Astrocyte (in vitro differentiated cells and primary cell): Measurements from ENCODE around the gene ERCC3. TPM values are rescaled to one million over a fixed set of nuclear protein-coding genes. Genes with fewer than 3 reads are reported as not detected.

Experiments
- DNase-seq: peaks from one replicate; pipeline ENCODE4 v3.0.0-alpha.2; 2010; ENCODE audit warnings: low read depth
- FAIRE-seq: peaks from 2 replicates; lab custom pipeline; 2011; peaks lifted over from hg19 to GRCh38; lab: Jason Lieb, UNC
- H2AFZ ChIP-seq: 2 replicates; pipeline ENCODE4 v1.6.0; 2012; ENCODE audit warnings: low read depth, low read length, inconsistent platforms
- H3K27ac ChIP-seq: 2 replicates; pipeline ENCODE4 v1.5.1; 2011; ENCODE audit warnings: low read depth, low read length, inconsistent platforms
- H3K27me3 ChIP-seq: 2 replicates; pipeline ENCODE4 v1.6.0; 2011; ENCODE audit warnings: low read length, inconsistent platforms; ENCODE audit not compliant: insufficient read depth
- H3K36me3 ChIP-seq: 2 replicates; pipeline ENCODE4 v1.5.1; 2011; ENCODE audit warnings: low read length, inconsistent platforms; ENCODE audit not compliant: insufficient read depth
- H3K4me1 ChIP-seq: 2 replicates; pipeline ENCODE4 v1.5.1; 2011; ENCODE audit warnings: low read length, inconsistent platforms; ENCODE audit not compliant: insufficient read depth
- H3K4me2 ChIP-seq: 2 replicates; pipeline ENCODE4 v1.6.0; 2012; ENCODE audit warnings: low read length, inconsistent platforms
- H3K4me3 ChIP-seq: 2 replicates; pipeline ENCODE4 v1.5.1; 2011; ENCODE audit warnings: low read depth, mild to moderate bottlenecking, low read length, inconsistent platforms; ENCODE audit not compliant: insufficient read depth
- H3K79me2 ChIP-seq: 2 replicates; pipeline ENCODE4 v1.6.0; 2012; ENCODE audit warnings: mild to moderate bottlenecking, low read length, inconsistent platforms; ENCODE audit not compliant: insufficient read depth
- H3K9ac ChIP-seq: 2 replicates; pipeline ENCODE4 v1.6.0; 2012; ENCODE audit warnings: mild to moderate bottlenecking, low read length, inconsistent platforms
- H3K9me3 ChIP-seq: 2 replicates; pipeline ENCODE4 v1.5.1; 2012; ENCODE audit warnings: low read depth, mild to moderate bottlenecking, low read length, inconsistent platforms; ENCODE audit not compliant: insufficient read depth
- H4K20me1 ChIP-seq: 2 replicates; pipeline ENCODE4 v1.6.0; 2012; ENCODE audit warnings: low read length, inconsistent platforms; ENCODE audit not compliant: insufficient read depth
- H3K27ac Mint-ChIP-seq: one replicate; pipeline ENCODE4 v1.8.0; 2021; ENCODE audit warnings: mild to moderate bottlenecking, mixed read lengths; ENCODE audit not compliant: unreplicated experiment
- H3K27me3 Mint-ChIP-seq: one replicate; pipeline ENCODE4 v1.8.0; 2021; ENCODE audit warnings: low read depth, mixed read lengths; ENCODE audit not compliant: unreplicated experiment
- H3K36me3 Mint-ChIP-seq: one replicate; pipeline ENCODE4 v1.8.0; 2021; ENCODE audit warnings: low read depth, mixed read lengths; ENCODE audit not compliant: unreplicated experiment
- H3K4me1 Mint-ChIP-seq: one replicate; pipeline ENCODE4 v1.8.0; 2021; ENCODE audit warnings: low read depth, mixed read lengths; ENCODE audit not compliant: unreplicated experiment
- H3K4me3 Mint-ChIP-seq: one replicate; pipeline ENCODE4 v1.8.0; 2021; ENCODE audit warnings: mild to moderate bottlenecking, moderate library complexity, mixed read lengths; ENCODE audit not compliant: unreplicated experiment
- H3K9me3 Mint-ChIP-seq: one replicate; pipeline ENCODE4 v1.8.0; 2021; ENCODE audit warnings: mild to moderate bottlenecking, mixed read lengths; ENCODE audit not compliant: unreplicated experiment
- EZH2 ChIP-seq: IDR thresholded peaks from 2 replicates; pipeline ENCODE4 v1.6.1; 2012; ENCODE audit warnings: mild to moderate bottlenecking, low read length, inconsistent platforms; ENCODE audit not compliant: insufficient read depth
- total RNA-seq: library from RNA; stranded (reverse); gene quantifications from 2 replicates; pipeline ENCODE4 v1.2.1, GENCODE V29; 2021
- TF ChIP-seq, protein P1 (sequence below): IDR thresholded peaks from 2 replicates; pipeline ENCODE4 v1.5.1; 2011; ENCODE audit warnings: low read depth, mild to moderate bottlenecking, inconsistent platforms, low read length, moderate library complexity; ENCODE audit not compliant: insufficient read depth

ERCC3 gene
- total RNA-seq, 1 donor from 2014 or later = 34.8 TPM

DNA sequence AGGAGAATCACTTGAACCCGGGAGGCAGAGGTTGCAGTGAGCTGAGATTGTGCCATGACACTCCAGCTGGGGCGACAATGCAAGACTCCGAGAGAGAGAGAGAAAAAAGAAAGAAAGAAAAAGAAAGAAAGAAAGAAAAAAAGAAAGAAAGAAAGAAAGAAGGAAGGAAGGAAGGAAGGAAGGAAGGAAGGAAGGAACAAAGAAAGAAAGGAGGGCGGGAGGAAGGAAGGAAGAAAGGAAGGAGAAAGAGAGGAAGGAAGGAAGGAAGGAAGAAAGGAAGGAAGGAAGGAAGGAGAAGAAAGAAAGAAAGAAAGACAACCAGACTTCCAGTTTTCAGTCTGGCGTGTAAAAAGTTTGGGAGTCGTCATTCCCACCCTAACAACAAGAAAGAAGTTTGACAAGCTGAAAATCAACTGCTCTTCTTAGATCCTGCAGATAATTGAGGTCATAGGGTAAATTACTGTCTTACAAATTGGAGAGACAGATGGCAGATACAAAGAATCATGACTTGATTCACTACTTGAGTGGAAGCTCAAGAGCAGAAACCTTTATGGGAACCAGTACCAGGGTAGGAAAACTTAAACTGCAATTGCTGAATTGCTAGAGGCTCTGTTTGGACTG lies 58.8 kb downstream of the ERCC3 start:
- Mint-ChIP-seq H3K9me3 (peaks cover 17% of the 10 kb centered on the region), H3K27ac (no peak overlapping the region), H3K27me3 (peaks cover 5% of the 10 kb centered on the region), H3K36me3 (peaks cover 4% of the 10 kb centered on the region), H3K4me3 (no peak overlapping the region), H3K4me1 (no peaks in the 10 kb centered on the region)
- H3K9me3 ChIP-seq = no peaks in the 10 kb centered on the region
- H3K9ac ChIP-seq = no peak overlapping the region
- FAIRE-seq (no peak), DNase-seq (no peak)
- H3K4me2 ChIP-seq = no peak overlapping the region
- H3K27ac ChIP-seq = no peak overlapping the region
- H3K4me1 ChIP-seq = no peaks in the 10 kb centered on the region
- no peak overlapping the region for H3K4me3 ChIP-seq
- no peak overlapping the region for H2AFZ ChIP-seq
- H3K27me3 ChIP-seq = no peaks in the 10 kb centered on the region
- no peaks in the 10 kb centered on the region for H4K20me1 ChIP-seq
- TF ChIP-seq, protein P1, sequence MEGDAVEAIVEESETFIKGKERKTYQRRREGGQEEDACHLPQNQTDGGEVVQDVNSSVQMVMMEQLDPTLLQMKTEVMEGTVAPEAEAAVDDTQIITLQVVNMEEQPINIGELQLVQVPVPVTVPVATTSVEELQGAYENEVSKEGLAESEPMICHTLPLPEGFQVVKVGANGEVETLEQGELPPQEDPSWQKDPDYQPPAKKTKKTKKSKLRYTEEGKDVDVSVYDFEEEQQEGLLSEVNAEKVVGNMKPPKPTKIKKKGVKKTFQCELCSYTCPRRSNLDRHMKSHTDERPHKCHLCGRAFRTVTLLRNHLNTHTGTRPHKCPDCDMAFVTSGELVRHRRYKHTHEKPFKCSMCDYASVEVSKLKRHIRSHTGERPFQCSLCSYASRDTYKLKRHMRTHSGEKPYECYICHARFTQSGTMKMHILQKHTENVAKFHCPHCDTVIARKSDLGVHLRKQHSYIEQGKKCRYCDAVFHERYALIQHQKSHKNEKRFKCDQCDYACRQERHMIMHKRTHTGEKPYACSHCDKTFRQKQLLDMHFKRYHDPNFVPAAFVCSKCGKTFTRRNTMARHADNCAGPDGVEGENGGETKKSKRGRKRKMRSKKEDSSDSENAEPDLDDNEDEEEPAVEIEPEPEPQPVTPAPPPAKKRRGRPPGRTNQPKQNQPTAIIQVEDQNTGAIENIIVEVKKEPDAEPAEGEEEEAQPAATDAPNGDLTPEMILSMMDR = no peak
- TF ChIP-seq EZH2 = no peak
- no peaks in the 10 kb centered on the region for H3K79me2 ChIP-seq
- H3K36me3 ChIP-seq = no peaks in the 10 kb centered on the region

DNA sequence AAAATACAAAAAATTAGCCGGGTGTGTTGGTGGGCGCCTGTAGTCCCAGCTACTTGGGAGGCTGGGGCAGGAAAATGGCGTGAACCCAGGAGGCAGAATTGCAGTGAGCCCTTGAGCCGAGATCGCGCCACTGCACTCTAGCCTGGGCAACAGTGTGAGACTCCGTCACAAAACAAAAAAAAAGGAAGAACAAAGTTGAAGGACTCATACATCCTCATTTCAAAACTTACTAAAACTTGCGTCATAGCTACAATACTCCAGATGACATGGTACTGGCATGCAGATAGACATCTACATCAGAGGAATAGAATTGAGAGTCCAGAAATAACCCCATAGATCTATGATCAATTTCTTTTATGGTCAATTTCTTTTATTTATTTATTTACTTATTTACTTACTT lies 60.2 kb downstream of the ERCC3 start:
- H3K36me3 ChIP-seq = no peaks in the 10 kb centered on the region
- no peaks in the 10 kb centered on the region for H3K27me3 ChIP-seq
- H3K4me1 ChIP-seq = no peaks in the 10 kb centered on the region
- DNase-seq = no peak
- no peaks in the 10 kb centered on the region for H3K9me3 ChIP-seq
- H3K27ac ChIP-seq = no peak overlapping the region
- no peak for FAIRE-seq
- H3K79me2 ChIP-seq = no peaks in the 10 kb centered on the region
- H3K4me3 ChIP-seq = no peak overlapping the region
- H2AFZ ChIP-seq = no peak overlapping the region
- Mint-ChIP-seq H3K4me3 (no peak overlapping the region), H3K27ac (no peak overlapping the region), H3K36me3 (no peaks in the 10 kb centered on the region), H3K9me3 (peaks cover 15% of the 10 kb centered on the region), H3K4me1 (no peaks in the 10 kb centered on the region), H3K27me3 (peaks cover 5% of the 10 kb centered on the region)
- no peak overlapping the region for H3K9ac ChIP-seq
- H3K4me2 ChIP-seq = no peak overlapping the region
- no peaks in the 10 kb centered on the region for H4K20me1 ChIP-seq
- no peak for TF ChIP-seq EZH2
- TF ChIP-seq, protein P1 = no peak

GRCh38 chr2:127231130-127231865 lies 62.6 kb downstream of the ERCC3 start:
- no peaks in the 10 kb centered on the region for H3K27me3 ChIP-seq
- H3K4me1 Mint-ChIP-seq = peaks cover 14% of the 10 kb centered on the region
- H3K79me2 ChIP-seq = no peaks in the 10 kb centered on the region
- no peaks in the 10 kb centered on the region for H4K20me1 ChIP-seq
- H3K4me3 Mint-ChIP-seq = no peak overlapping the region
- peaks cover 4% of the 10 kb centered on the region for H3K9me3 Mint-ChIP-seq
- no peak overlapping the region for H3K4me2 ChIP-seq
- FAIRE-seq = no peak
- TF ChIP-seq EZH2 = no peak
- TF ChIP-seq, protein P1 = no peak
- no peak for DNase-seq
- H3K9ac ChIP-seq = no peak overlapping the region
- peaks cover 5% of the 10 kb centered on the region for H3K27me3 Mint-ChIP-seq
- H3K4me1 ChIP-seq = peaks cover 8% of the 10 kb centered on the region
- H3K36me3 ChIP-seq = no peaks in the 10 kb centered on the region
- H2AFZ ChIP-seq = no peak overlapping the region
- no peaks in the 10 kb centered on the region for H3K36me3 Mint-ChIP-seq
- H3K27ac ChIP-seq = no peak overlapping the region
- peaks cover 4% of the 10 kb centered on the region for H3K9me3 ChIP-seq
- no peak overlapping the region for H3K27ac Mint-ChIP-seq
- no peak overlapping the region for H3K4me3 ChIP-seq
